Panc1 (cell line): ENCODE data around the gene MAN2B1.

Source experiments
- REST ChIP-seq, 2 experiments: IDR thresholded peaks; 2 replicates each; pipeline ENCODE4 v1.6.1; 2011 to 2012; ENCODE audit warnings: low read depth in 2 of 2, control low read depth in 1 of 2, low read length in 1 of 2, mild to moderate bottlenecking in 1 of 2, moderate library complexity in 1 of 2; ENCODE audit not compliant: insufficient read depth in 1 of 2
- TCF7L2 ChIP-seq: IDR thresholded peaks from 2 replicates; pipeline ENCODE4 v1.6.1; 2011; ENCODE audit warnings: mild to moderate bottlenecking, low read depth, low read length, inconsistent platforms
- TF ChIP-seq, protein P1 (sequence below): fragments of 450-650 bp; IDR thresholded peaks from 2 replicates; pipeline ENCODE4 v1.5.1; 2017; ENCODE audit warnings: mild to moderate bottlenecking

DNA sequence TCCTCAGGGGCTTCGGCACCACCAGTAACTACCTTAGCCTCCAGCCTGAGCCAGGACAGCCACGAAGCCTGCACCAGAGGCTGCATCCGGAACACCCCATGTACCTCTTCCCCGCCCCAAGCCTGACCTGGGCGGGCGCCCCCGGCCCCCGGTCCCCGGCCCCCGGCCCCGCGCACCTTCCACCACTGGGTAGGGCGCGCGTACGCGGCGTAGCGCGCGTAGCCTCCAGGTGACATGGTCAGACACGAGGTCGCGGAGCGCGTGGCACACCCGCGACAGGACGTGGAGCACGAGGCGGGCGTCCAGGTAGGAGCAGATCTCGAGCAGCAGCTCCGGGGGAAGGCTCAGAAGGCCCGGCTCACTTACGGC lies 29.4 kb upstream of the MAN2B1 start:
- TF ChIP-seq, protein P1, sequence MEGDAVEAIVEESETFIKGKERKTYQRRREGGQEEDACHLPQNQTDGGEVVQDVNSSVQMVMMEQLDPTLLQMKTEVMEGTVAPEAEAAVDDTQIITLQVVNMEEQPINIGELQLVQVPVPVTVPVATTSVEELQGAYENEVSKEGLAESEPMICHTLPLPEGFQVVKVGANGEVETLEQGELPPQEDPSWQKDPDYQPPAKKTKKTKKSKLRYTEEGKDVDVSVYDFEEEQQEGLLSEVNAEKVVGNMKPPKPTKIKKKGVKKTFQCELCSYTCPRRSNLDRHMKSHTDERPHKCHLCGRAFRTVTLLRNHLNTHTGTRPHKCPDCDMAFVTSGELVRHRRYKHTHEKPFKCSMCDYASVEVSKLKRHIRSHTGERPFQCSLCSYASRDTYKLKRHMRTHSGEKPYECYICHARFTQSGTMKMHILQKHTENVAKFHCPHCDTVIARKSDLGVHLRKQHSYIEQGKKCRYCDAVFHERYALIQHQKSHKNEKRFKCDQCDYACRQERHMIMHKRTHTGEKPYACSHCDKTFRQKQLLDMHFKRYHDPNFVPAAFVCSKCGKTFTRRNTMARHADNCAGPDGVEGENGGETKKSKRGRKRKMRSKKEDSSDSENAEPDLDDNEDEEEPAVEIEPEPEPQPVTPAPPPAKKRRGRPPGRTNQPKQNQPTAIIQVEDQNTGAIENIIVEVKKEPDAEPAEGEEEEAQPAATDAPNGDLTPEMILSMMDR: no peak
- TF ChIP-seq REST (IDR thresholded peaks at IDR 0.05; ENCODE audit: insufficient read depth in 1 of 2, low read depth in 2 of 2, low read length in 1 of 2) (no peak), TCF7L2 (no peak)
